Measurements from ENCODE around the gene IL4I1.
"Not testable (repeated sequence)": the region's sequence is repeated elsewhere in the genome, so short reads cannot be mapped to it uniquely, and the experiment has no call there.

IL4I1 gene

GRCh38 chr19:49932041-49932451, 35.4 kb upstream of the IL4I1 start:
- Histone ChIP-seq H3K27me3 (ENCODE audit: control insufficient read depth, insufficient read depth, low read length, poor library complexity, severe bottlenecking) (no peaks in the 10 kb centered on the region), H3K4me3 (ENCODE audit: insufficient read depth, low read depth, low read length) (no peak overlapping the region), H3K4me1 (ENCODE audit: control insufficient read depth, insufficient read depth, low read length) (peaks cover 7% of the 10 kb centered on the region), H3K9me3 (ENCODE audit: control insufficient read depth, low read length) (no peaks in the 10 kb centered on the region), H3K27ac (ENCODE audit: insufficient read depth, low read depth, low read length, poor library complexity, severe bottlenecking) (no peak overlapping the region), H3K36me3 (ENCODE audit: control insufficient read depth, insufficient read depth, low read length) (peaks cover 10% of the 10 kb centered on the region)
- 89 to 94% methylated on average over 5 of the region's 5 CpGs for WGBS, 2 experiments

DNA sequence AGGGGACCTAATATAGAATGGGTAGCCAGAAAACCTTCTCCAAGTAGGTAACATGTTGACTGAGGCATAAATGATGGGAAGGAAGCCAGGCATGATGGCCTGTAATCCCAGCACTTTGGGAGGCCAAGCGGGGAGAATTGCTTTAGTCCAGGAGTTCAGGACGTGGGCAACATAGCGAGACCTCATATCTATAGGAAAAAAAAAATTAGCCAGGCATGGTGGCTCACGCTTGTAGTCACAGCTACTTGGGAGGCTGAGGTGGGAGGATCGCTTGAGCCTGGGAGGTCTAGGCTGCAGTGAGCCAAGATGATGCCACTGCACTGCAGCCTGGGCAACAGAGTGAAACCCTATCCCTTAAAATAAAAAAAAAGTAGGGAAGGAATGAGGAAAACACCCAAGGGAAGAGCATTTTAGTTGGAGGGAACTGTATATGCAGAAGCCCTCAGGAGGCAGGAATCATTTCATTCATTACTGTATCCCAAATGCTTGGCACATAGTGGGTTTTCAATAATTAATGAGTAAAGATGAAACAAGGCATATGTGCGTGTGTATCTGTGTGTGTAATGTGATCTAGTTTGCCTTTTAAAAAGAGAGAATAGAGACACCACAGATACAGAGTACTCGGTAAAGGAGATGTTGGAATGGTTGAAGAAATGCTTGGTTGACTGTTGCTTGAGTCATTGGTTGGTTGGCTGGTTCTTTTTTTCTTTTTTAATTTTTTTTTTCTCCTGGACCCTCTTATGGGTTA, 34.8 kb upstream of the IL4I1 start:
- WGBS, 2 experiments, result 92 to 94% methylated on average over 7 of the region's 7 CpGs
- no peak overlapping the region for H3K4me3 ChIP-seq (ENCODE audit: insufficient read depth, low read depth, low read length)

DNA sequence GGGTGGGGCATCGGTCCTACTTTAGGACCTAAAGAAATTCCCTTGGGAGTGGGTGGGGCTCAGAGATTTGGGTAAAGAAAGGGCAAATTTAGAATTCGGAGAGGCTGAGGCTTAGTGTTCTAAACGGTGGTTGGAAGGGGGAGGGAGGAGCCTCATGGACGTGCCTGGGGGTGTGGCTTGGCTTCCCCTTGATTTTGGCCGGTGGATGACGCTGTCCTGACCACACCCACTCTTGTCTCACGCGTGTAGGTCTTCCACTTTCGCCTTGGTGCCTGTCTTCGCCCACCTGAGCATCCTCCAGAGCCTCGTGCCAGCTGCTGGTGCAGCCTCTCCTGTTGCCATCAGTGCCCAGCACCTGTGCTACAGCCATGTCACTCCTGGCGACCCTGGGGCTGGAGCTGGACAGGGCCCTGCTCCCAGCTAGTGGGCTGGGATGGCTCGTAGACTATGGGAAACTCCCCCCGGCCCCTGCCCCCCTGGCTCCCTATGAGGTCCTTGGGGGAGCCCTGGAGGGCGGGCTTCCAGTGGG, 33.9 kb upstream of the IL4I1 start:
- no peaks in the 10 kb centered on the region for H3K9me3 ChIP-seq (ENCODE audit: control insufficient read depth, low read length)
- WGBS, 2 experiments, result 67 to 72% methylated on average over 15 of the region's 15 CpGs
- no peak overlapping the region for H3K27ac ChIP-seq (ENCODE audit: insufficient read depth, low read depth, low read length, poor library complexity, severe bottlenecking)
- peak overlapping the region; percentile 2 for H3K4me3 ChIP-seq (ENCODE audit: insufficient read depth, low read depth, low read length)
- peaks cover 16% of the 10 kb centered on the region for H3K36me3 ChIP-seq (ENCODE audit: control insufficient read depth, insufficient read depth, low read length)
- no peaks in the 10 kb centered on the region for H3K27me3 ChIP-seq (ENCODE audit: control insufficient read depth, insufficient read depth, low read length, poor library complexity, severe bottlenecking)
- H3K4me1 ChIP-seq (ENCODE audit: control insufficient read depth, insufficient read depth, low read length), result peaks cover 10% of the 10 kb centered on the region

More for the DNA sequence above, 34.8 kb upstream of the IL4I1 start:
- Histone ChIP-seq H3K27me3 (ENCODE audit: control insufficient read depth, insufficient read depth, low read length, poor library complexity, severe bottlenecking) (no peaks in the 10 kb centered on the region), H3K4me1 (ENCODE audit: control insufficient read depth, insufficient read depth, low read length) (peaks cover 10% of the 10 kb centered on the region), H3K36me3 (ENCODE audit: control insufficient read depth, insufficient read depth, low read length) (peaks cover 16% of the 10 kb centered on the region), H3K9me3 (ENCODE audit: control insufficient read depth, low read length) (no peaks in the 10 kb centered on the region), H3K27ac (ENCODE audit: insufficient read depth, low read depth, low read length, poor library complexity, severe bottlenecking) (no peak overlapping the region)

DNA sequence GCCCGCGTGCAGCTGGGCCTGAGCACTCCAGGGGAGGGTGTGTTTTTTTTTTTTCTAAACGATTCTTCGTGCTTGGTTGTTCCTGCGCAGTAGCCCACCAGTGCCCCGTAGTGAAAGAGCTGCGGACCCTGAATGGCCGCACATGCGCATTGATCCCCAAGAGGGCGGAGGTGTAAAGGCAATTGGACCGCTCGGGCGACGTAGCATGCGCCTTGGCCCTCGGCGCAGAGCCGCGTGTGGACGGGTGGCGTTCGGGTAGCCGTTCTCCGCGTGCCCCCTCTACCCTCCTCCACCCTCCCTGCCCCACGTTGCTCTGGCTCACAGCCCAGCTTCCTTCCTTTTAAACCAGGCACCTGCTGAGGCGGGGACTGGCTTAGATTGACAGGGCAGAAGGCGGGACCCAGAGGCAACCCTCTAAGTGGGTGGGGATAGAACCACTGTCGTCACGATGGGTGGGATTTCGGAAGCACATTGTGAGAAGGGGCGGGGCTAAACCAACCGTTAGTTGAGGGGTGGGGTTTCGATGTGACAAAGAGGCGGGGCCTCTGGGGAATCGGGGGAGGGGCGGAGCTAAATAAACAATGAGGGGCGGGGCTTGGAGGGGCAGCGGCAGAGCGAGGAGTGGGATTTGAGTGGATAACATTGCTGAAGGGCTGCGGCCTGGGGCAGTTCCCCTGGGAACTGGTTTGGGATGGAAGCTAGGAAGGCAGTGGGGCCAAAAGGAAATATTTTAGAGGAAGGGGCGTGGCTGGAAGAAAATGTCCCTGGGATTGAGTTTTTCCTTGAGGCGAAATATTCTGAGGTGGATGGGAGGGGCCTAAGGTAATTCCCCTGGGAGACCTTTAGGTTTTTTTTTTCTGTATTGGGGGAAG, 33.2 kb upstream of the IL4I1 start:
- Histone ChIP-seq H3K27ac (ENCODE audit: insufficient read depth, low read depth, low read length, poor library complexity, severe bottlenecking) (peak overlapping the region; percentile 93), H3K4me3 (ENCODE audit: insufficient read depth, low read depth, low read length) (peak overlapping the region; percentile 78), H3K36me3 (ENCODE audit: control insufficient read depth, insufficient read depth, low read length) (peaks cover 16% of the 10 kb centered on the region), H3K9me3 (ENCODE audit: control insufficient read depth, low read length) (no peaks in the 10 kb centered on the region), H3K27me3 (ENCODE audit: control insufficient read depth, insufficient read depth, low read length, poor library complexity, severe bottlenecking) (no peaks in the 10 kb centered on the region), H3K4me1 (ENCODE audit: control insufficient read depth, insufficient read depth, low read length) (peaks cover 10% of the 10 kb centered on the region)
- WGBS, 2 experiments, result 3% methylated on average over 43 of the region's 43 CpGs

- Histone ChIP-seq H3K36me3 (ENCODE audit: control insufficient read depth, insufficient read depth, low read length) (peaks cover 16% of the 10 kb centered on the region), H3K27me3 (ENCODE audit: control insufficient read depth, insufficient read depth, low read length, poor library complexity, severe bottlenecking) (no peaks in the 10 kb centered on the region), H3K9me3 (ENCODE audit: control insufficient read depth, low read length) (no peaks in the 10 kb centered on the region), H3K27ac (ENCODE audit: insufficient read depth, low read depth, low read length, poor library complexity, severe bottlenecking) (peak within 1 kb of the TSS; percentile 93), H3K4me1 (ENCODE audit: control insufficient read depth, insufficient read depth, low read length) (peaks cover 10% of the 10 kb centered on the region), H3K4me3 (ENCODE audit: insufficient read depth, low read depth, low read length) (peak within 1 kb of the TSS; percentile 78)
- 0% methylated on average over 48 of the region's 48 CpGs for WGBS, 2 experiments
These were observed 32.5 kb upstream of the IL4I1 start, which contains the start of the genes ATF5 and NUP62 for GRCh38 chr19:49929121-49929610. TSS of gene ATF5 (plus strand) at chr19:49929205. CDS start at chr19:49930851, 1,646 bp downstream. TSS of gene NUP62 (minus strand) at chr19:49929504. CDS start at chr19:49909807, 19,697 bp downstream.

- no peak overlapping the region for H3K27ac ChIP-seq (ENCODE audit: insufficient read depth, low read depth, low read length, poor library complexity, severe bottlenecking)
- peaks cover 23% of the 10 kb centered on the region for H3K36me3 ChIP-seq (ENCODE audit: control insufficient read depth, insufficient read depth, low read length)
These were observed 31.0 kb upstream of the IL4I1 start for GRCh38 chr19:49927526-49928264.

GRCh38 chr19:49926515-49926914, 29.8 kb upstream of the IL4I1 start:
- Histone ChIP-seq H3K4me3 (ENCODE audit: insufficient read depth, low read depth, low read length) (no peak overlapping the region), H3K9me3 (ENCODE audit: control insufficient read depth, low read length) (no peaks in the 10 kb centered on the region), H3K36me3 (ENCODE audit: control insufficient read depth, insufficient read depth, low read length) (peaks cover 23% of the 10 kb centered on the region), H3K27me3 (ENCODE audit: control insufficient read depth, insufficient read depth, low read length, poor library complexity, severe bottlenecking) (no peaks in the 10 kb centered on the region), H3K4me1 (ENCODE audit: control insufficient read depth, insufficient read depth, low read length) (peaks cover 19% of the 10 kb centered on the region), H3K27ac (ENCODE audit: insufficient read depth, low read depth, low read length, poor library complexity, severe bottlenecking) (no peak overlapping the region)
- 94 to 98% methylated on average over 10 of the region's 10 CpGs for WGBS, 2 experiments

More at GRCh38 chr19:49927526-49928264, 31.0 kb upstream of the IL4I1 start:
- H3K4me1 ChIP-seq (ENCODE audit: control insufficient read depth, insufficient read depth, low read length), result peaks cover 15% of the 10 kb centered on the region
- H3K4me3 ChIP-seq (ENCODE audit: insufficient read depth, low read depth, low read length), result peak overlapping the region; percentile 78
- 92 to 93% methylated on average over 14 of the region's 14 CpGs for WGBS, 2 experiments
- no peaks in the 10 kb centered on the region for H3K9me3 ChIP-seq (ENCODE audit: control insufficient read depth, low read length)
- H3K27me3 ChIP-seq (ENCODE audit: control insufficient read depth, insufficient read depth, low read length, poor library complexity, severe bottlenecking), result no peaks in the 10 kb centered on the region

DNA sequence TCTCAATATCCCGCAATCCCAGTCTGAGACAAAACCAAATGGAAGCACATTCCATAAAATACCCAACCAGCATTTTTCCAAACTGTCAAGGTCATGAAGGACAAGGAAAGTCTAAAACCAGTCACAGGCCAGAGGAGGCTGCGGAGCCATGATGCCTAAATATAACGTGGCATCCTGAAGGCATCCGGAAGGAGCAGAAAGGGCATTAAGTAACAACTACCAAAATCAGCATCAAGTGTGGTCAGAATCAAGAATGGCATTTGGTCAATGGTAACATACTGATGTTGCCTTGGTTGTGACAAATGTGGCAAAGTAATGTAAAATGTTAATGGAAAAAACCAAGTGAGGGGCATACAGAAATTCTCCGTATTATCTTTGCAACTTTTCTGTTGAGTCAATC, 28.8 kb upstream of the IL4I1 start:
- no peaks in the 10 kb centered on the region for H3K9me3 ChIP-seq (ENCODE audit: control insufficient read depth, low read length)
- peaks cover 23% of the 10 kb centered on the region for H3K36me3 ChIP-seq (ENCODE audit: control insufficient read depth, insufficient read depth, low read length)
- H3K4me3 ChIP-seq (ENCODE audit: insufficient read depth, low read depth, low read length), result no peak overlapping the region
- H3K27me3 ChIP-seq (ENCODE audit: control insufficient read depth, insufficient read depth, low read length, poor library complexity, severe bottlenecking), result no peaks in the 10 kb centered on the region
- 95 to 97% methylated on average over 5 of the region's 5 CpGs for WGBS, 2 experiments
- no peak overlapping the region for H3K27ac ChIP-seq (ENCODE audit: insufficient read depth, low read depth, low read length, poor library complexity, severe bottlenecking)
- peaks cover 19% of the 10 kb centered on the region for H3K4me1 ChIP-seq (ENCODE audit: control insufficient read depth, insufficient read depth, low read length)

DNA sequence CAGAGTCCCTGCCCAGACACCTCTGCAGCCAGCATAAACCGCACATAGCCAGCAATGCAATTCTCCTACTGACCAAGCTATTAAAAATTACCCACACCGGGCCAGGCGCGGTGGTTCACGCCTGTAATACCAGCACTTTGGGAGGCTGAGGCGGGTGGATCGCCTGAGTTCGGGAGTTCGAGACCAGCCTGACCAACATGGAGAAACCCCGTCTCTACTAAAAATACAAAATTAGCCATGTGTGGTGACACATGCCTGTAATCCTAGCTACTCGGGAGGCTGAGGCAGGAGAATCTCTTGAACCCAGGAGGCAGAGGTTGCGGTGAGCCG, 28.2 kb upstream of the IL4I1 start:
- WGBS, 2 experiments, result 94% methylated on average over 13 of the region's 13 CpGs
- Histone ChIP-seq H3K4me1 (ENCODE audit: control insufficient read depth, insufficient read depth, low read length) (peaks cover 19% of the 10 kb centered on the region), H3K36me3 (ENCODE audit: control insufficient read depth, insufficient read depth, low read length) (peaks cover 23% of the 10 kb centered on the region)
- not testable (repeated sequence) for H3K27ac ChIP-seq (ENCODE audit: insufficient read depth, low read depth, low read length, poor library complexity, severe bottlenecking); H3K9me3 ChIP-seq (ENCODE audit: control insufficient read depth, low read length); H3K27me3 ChIP-seq (ENCODE audit: control insufficient read depth, insufficient read depth, low read length, poor library complexity, severe bottlenecking); H3K4me3 ChIP-seq (ENCODE audit: insufficient read depth, low read depth, low read length)
